DOHH2 (cell line): ENCODE measurements around the gene KCNK17.

Experiments
- H3F3A ChIP-seq: fragments of 200-600 bp; sonication (generic), shearing (Covaris generic); 2 replicates; pipeline ENCODE4 v1.6.0; 2016; ENCODE audit warnings: antibody characterized with exemption, mild to moderate bottlenecking; ENCODE audit not compliant: control insufficient read depth, insufficient read depth
- H3K27ac ChIP-seq: fragments of 200-600 bp; sonication (generic); 2 replicates; pipeline ENCODE4 v1.5.1; 2014; ENCODE audit warnings: low read depth, mild to moderate bottlenecking, low read length, moderate library complexity
- H3K27me3 ChIP-seq: fragments of 200-600 bp; sonication (generic); 2 replicates; pipeline ENCODE4 v1.6.1; 2014; ENCODE audit warnings: mild to moderate bottlenecking, low read length, mixed read lengths; ENCODE audit not compliant: control insufficient read depth
- H3K36me3 ChIP-seq: fragments of 200-600 bp; sonication (generic); 2 replicates; pipeline ENCODE4 v1.6.1; 2014; ENCODE audit warnings: mild to moderate bottlenecking, low read length, moderate library complexity, mixed read lengths; ENCODE audit not compliant: control insufficient read depth
- H3K4me1 ChIP-seq: fragments of 200-600 bp; sonication (generic); 2 replicates; pipeline ENCODE4 v1.6.1; 2014; ENCODE audit warnings: mild to moderate bottlenecking, low read length, mixed read lengths; ENCODE audit not compliant: control insufficient read depth
- H3K4me2 ChIP-seq: fragments of 200-600 bp; sonication (generic); 2 replicates; pipeline ENCODE4 v1.6.0; 2014; ENCODE audit warnings: mild to moderate bottlenecking, low read length, moderate library complexity
- H3K4me3 ChIP-seq: fragments of 200-600 bp; sonication (generic); 2 replicates; pipeline ENCODE4 v1.5.1; 2014; ENCODE audit warnings: mild to moderate bottlenecking, low read length, mixed read lengths
- H3K79me2 ChIP-seq: fragments of 200-600 bp; sonication (generic); 2 replicates; pipeline ENCODE4 v1.6.1; 2014; ENCODE audit warnings: mild to moderate bottlenecking, low read length, mixed read lengths; ENCODE audit not compliant: control insufficient read depth
- H3K9me2 ChIP-seq: fragments of 200-600 bp; sonication (generic); replicated peaks from 2 replicates; pipeline ENCODE4 v1.6.1; 2014; ENCODE audit warnings: mild to moderate bottlenecking, low read length, mixed read lengths; ENCODE audit not compliant: control insufficient read depth
- H3K9me3 ChIP-seq: fragments of 200-600 bp; sonication (generic); 2 replicates; pipeline ENCODE4 v1.6.1; 2014; ENCODE audit warnings: antibody characterized with exemption, low read length, mixed read lengths; ENCODE audit not compliant: control insufficient read depth, insufficient read depth
- H4K20me1 ChIP-seq: fragments of 200-600 bp; sonication (generic); 2 replicates; pipeline ENCODE4 v1.6.0; 2014; ENCODE audit warnings: low read depth, mild to moderate bottlenecking, antibody characterized with exemption, low read length, moderate library complexity; ENCODE audit not compliant: control insufficient read depth, insufficient read depth
- CTCF ChIP-seq: fragments of 200-600 bp; sonication (generic); IDR thresholded peaks from one replicate; pipeline ENCODE4 v1.5.1; 2014; ENCODE audit warnings: antibody characterized with exemption, mild to moderate bottlenecking, low read depth, low read length; ENCODE audit not compliant: poor library complexity, severe bottlenecking
- EZH2phosphoT487 ChIP-seq: fragments of 200-600 bp; sonication (generic); IDR thresholded peaks from 2 replicates; pipeline ENCODE4 v1.6.1; 2017; ENCODE audit warnings: borderline replicate concordance, mild to moderate bottlenecking, antibody characterized with exemption, low read length, moderate library complexity, mixed read lengths

KCNK17 gene

GRCh38 chr6:39343396-39343870 is 29.2 kb upstream of the KCNK17 start:
- H3K4me2 ChIP-seq: no peak overlapping the region
- H3K27ac ChIP-seq: no peak overlapping the region
- H3K27me3 ChIP-seq: 0 out of 2 replicates have a peak, but pooled peaks cover 3% of the 10 kb centered on the region
- peaks cover 11% of the 10 kb centered on the region for H3K4me1 ChIP-seq
- H3F3A ChIP-seq: no peaks in the 10 kb centered on the region
- no peaks in the 10 kb centered on the region for H3K9me3 ChIP-seq
- H3K79me2 ChIP-seq: no peaks in the 10 kb centered on the region
- H3K4me3 ChIP-seq: no peak overlapping the region
- H3K36me3 ChIP-seq: no peaks in the 10 kb centered on the region
- H3K9me2 ChIP-seq: no peaks in the 10 kb centered on the region
- TF ChIP-seq EZH2phosphoT487: no peak
- no peak for TF ChIP-seq CTCF
- H4K20me1 ChIP-seq: no peaks in the 10 kb centered on the region

- H3K27ac ChIP-seq: no peak overlapping the region
- no peaks in the 10 kb centered on the region for H3K9me2 ChIP-seq
- no peaks in the 10 kb centered on the region for H3K79me2 ChIP-seq
- TF ChIP-seq EZH2phosphoT487: no peak
- H3K9me3 ChIP-seq: no peaks in the 10 kb centered on the region
- no peak overlapping the region for H3K4me2 ChIP-seq
- no peak overlapping the region for H3K4me3 ChIP-seq
- H3K27me3 ChIP-seq: 0 out of 2 replicates have a peak, but pooled peaks cover 3% of the 10 kb centered on the region
- H3K4me1 ChIP-seq: peaks cover 11% of the 10 kb centered on the region
- no peaks in the 10 kb centered on the region for H4K20me1 ChIP-seq
- H3F3A ChIP-seq: no peaks in the 10 kb centered on the region
- no peaks in the 10 kb centered on the region for H3K36me3 ChIP-seq
Measured at GRCh38 chr6:39342692-39343395, 28.6 kb upstream of the KCNK17 start.

- Histone ChIP-seq H3K9me3 (no peaks in the 10 kb centered on the region), H3K4me1 (peaks cover 11% of the 10 kb centered on the region), H4K20me1 (no peaks in the 10 kb centered on the region), H3K27ac (no peak overlapping the region), H3K36me3 (no peaks in the 10 kb centered on the region), H3K79me2 (no peaks in the 10 kb centered on the region), H3K4me2 (no peak overlapping the region), H3K9me2 (no peaks in the 10 kb centered on the region), H3F3A (no peaks in the 10 kb centered on the region), H3K27me3 (0 out of 2 replicates have a peak, but pooled peaks cover 3% of the 10 kb centered on the region), H3K4me3 (no peak overlapping the region)
- TF ChIP-seq EZH2phosphoT487 (no peak), CTCF (no peak)
Measured at GRCh38 chr6:39341937-39342336, 27.7 kb upstream of the KCNK17 start.

GRCh38 chr6:39341352-39341751 is 27.1 kb upstream of the KCNK17 start:
- H3K4me2 ChIP-seq: no peak overlapping the region
- no peaks in the 10 kb centered on the region for H3K79me2 ChIP-seq
- H3K27ac ChIP-seq: no peak overlapping the region
- H4K20me1 ChIP-seq: no peaks in the 10 kb centered on the region
- no peaks in the 10 kb centered on the region for H3K36me3 ChIP-seq
- H3K27me3 ChIP-seq: 0 out of 2 replicates have a peak, but pooled peaks cover 3% of the 10 kb centered on the region
- peaks cover 11% of the 10 kb centered on the region for H3K4me1 ChIP-seq
- no peaks in the 10 kb centered on the region for H3F3A ChIP-seq
- TF ChIP-seq EZH2phosphoT487 (no peak), CTCF (no peak)
- H3K9me2 ChIP-seq: no peaks in the 10 kb centered on the region
- H3K9me3 ChIP-seq: no peaks in the 10 kb centered on the region
- no peak overlapping the region for H3K4me3 ChIP-seq
